Stimulated activated CD4-positive, alpha-beta T cell treated with anti-CD3 and anti-CD28 coated beads, Interleukin-4, amount 100 ng/mL, for 24 hours (primary cell): ENCODE results near the gene MSL1.

ENCODE experiments used
- DNase-seq: peaks from one replicate; pipeline ENCODE4 v3.0.0-alpha.2; 2020

The MSL1 gene

DNA sequence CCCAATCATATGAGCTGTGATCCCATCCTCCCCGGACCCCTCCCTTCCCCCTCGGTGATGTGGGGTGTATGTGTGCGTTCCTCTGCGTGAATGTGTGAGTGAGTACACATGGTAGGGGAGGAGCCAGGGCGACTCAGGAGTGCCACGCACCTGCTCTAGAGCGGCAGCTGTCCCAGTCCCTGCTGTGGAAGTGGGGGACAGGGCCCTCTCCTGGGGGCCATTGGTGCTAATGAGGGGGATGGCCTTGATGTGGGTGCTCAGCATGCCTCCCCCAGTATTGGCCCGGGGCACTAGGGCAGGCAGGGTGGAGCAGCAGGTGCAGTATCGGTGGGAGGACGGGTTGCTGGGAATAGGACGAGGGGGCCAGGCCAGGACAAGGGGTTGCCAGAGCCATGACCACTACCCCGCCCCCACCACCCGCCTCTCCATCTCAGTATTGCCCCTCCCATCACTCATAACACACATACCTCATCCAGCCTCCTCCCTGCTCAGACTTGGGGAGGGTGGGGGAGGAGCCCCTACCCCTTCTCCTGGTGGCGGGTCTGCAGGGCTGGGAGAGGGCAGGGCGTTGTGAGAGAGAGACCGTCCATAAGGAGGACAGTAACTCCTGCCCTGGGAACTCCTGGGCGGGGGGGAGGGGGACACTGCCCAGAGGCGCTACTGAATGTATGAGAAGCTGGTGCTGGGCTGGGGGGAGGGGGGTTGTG is 29.9 kb upstream of the MSL1 start:
- no peak for DNase-seq

- DNase-seq = no peak
Measured at GRCh38 chr17:40092581-40092980, 29.2 kb upstream of the MSL1 start.

- DNase-seq = no peak
Measured at GRCh38 chr17:40093005-40093579, 28.7 kb upstream of the MSL1 start.

DNA sequence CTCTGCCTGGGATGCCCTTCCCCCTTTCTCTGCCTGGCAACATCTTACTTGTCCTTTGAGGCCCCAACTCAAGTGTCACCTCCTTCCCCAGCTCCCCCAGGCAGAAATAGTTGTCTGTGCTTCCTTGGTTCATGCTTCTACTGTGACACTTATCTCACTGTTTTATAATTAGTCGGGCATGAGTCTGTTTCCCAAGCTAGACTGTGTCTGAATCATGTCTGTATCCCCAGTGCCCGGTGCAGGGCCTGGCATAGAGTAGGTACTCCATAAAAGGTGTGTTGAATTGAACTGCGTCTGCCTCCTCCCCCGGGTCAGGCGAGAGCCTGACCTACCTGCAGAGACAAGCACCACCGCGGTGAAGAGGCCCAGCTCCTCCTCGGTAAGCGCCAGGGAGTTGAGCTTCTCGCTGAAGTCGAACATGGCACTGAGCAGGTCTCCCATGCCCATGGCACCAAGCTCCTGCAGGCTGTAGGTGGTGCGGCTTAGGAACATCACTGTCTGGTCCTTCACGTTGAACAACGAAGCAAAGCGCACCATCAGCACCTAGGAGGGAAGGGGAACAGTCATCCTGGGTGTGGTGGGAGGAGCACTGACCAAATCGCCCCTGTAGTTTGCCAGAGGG is 28.1 kb upstream of the MSL1 start:
- DNase-seq = no peak

- DNase-seq = no peak
Measured at GRCh38 chr17:40094874-40095273, 26.9 kb upstream of the MSL1 start.

- DNase-seq = no peak
Measured at GRCh38 chr17:40095351-40095943, 26.3 kb upstream of the MSL1 start.

- peak; percentile 89 for DNase-seq
Measured at GRCh38 chr17:40095944-40096791, 25.6 kb upstream of the MSL1 start.

DNA sequence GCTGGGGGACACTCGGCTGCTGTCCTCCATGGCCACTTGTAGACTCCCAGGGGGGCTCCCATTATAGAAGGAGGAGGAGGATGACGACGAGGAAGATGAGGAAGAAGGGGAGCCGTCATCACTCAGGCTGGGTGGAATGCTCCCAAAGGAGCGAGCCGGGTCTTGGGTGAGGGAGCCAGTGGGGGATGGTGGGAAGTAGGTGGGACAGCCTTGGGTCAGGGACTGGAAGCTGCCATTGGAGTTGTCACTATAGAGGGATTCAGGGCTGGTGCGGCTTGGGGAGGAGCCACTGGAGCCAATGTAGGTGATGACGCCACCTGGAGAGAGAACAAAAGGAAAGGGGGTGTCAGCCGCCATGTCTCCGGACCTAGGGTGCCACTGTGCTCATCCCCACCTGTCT is 24.7 kb upstream of the MSL1 start:
- DNase-seq = no peak

GRCh38 chr17:40097931-40098845 is 23.6 kb upstream of the MSL1 start:
- no peak for DNase-seq

- DNase-seq = peak; percentile 99
Measured at GRCh38 chr17:40098846-40099618, 22.7 kb upstream of the MSL1 start.

DNA sequence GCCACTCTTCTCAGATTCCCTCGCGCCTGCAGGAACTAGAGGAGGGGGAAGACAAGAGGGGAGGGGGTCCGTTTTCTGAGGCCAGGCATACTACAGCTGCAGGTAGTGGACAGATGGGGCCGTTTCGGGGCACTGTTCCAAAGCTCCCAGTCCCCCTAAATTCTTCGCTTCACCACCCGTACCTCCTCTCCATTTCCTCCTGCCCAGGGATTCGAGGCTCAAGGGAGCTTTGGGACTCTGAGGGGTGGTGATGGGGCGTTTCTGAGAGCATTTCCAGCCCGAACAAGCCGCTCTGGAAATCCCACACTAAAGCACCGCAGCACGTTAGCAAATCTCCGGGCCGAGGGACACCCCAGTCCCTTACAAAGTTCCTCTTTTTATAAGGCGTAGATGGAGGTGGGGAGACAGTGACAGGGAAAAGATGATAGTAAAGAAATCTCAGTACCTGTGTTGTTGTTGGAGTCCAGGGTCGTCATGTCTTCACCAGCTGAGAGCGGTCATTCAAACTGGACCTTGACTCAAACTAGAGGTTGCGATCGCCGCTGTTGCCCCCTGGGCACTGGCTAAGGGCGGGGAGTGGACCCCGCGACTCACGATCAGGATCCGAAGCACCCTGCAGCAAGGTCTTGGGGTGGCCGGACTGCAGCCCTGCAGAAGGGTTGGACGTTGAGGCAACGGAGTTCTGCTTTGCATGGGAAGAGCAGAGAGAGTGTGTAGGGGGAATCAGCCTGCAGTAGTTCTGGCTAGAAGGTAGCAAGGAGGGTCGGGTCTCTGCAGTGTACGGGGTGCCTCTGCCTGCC is 22.0 kb upstream of the MSL1 start:
- no peak for DNase-seq

- no peak for DNase-seq
Measured at GRCh38 chr17:40100419-40100668, 21.4 kb upstream of the MSL1 start, which contains the start of gene NR1D1. NR1D1 (minus strand) TSS chr17:40100589; CDS start chr17:40100094, 495 bp downstream.

DNA sequence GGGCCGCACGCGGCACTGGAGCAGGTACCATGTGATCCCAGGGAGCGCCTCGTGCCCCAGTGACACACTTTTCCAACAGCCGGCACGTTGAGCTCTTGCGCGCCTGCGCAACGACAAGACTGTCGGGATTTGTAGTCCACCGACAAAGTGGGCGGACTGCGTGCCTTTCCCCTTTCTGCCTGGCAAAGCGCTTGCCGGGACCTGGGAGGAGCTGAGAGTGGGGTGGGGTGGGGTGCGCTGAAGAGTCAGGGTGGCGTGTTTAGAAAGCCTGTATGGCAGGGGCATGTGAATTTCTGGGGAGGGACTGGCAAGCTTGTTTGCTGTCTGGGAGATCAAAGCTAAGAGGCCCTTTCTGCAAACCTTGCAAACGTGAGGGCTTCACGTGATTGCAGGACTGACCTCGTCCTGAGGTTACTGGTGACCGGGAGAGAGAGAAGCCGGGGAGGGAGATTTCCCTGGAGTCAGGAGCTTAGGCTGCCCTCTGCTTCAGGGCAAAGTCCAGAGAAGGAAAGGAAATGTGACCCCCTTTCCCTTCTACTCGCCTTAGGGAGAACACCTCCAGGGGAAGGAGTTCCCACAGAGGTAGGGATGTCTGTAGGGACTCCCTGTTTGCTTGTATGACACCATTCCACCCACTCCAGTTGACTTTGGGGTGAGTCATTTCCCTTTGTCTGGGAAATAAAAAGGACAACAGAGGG is 21.0 kb upstream of the MSL1 start:
- DNase-seq = peak; percentile 92

- no peak for DNase-seq
Measured at GRCh38 chr17:40101367-40102210, 20.2 kb upstream of the MSL1 start.

DNA sequence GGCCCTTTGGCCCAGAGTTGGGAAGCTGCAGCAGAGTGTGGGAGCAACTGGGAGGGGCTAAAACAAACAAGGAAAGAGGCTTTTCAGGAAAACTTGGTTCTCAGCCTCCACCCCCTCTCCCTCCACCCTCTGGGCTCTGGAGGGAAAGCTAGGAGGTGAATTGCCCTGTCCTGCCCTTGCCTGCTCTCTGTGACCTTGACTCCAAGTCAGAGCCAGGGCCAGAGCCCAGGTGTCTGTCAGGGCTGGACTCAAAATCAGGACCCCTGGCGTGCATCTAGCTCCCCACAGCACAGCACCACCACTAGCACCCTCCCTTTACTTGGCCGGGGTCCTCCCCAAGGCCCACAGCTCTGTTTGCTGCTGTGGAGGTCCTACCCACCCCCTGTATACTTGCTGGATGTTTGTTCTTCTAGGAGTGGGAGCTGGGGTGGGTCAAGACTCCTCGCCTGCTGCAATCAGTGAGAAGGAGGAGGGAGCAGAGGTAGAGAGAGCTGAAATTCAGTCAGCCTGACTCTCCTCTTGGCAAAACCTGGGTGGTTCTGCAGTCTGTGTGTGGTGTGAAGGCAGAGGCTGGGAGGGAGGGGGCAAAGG is 18.6 kb upstream of the MSL1 start:
- DNase-seq = no peak

GRCh38 chr17:40103688-40104087 is 18.1 kb upstream of the MSL1 start:
- DNase-seq = no peak

DNA sequence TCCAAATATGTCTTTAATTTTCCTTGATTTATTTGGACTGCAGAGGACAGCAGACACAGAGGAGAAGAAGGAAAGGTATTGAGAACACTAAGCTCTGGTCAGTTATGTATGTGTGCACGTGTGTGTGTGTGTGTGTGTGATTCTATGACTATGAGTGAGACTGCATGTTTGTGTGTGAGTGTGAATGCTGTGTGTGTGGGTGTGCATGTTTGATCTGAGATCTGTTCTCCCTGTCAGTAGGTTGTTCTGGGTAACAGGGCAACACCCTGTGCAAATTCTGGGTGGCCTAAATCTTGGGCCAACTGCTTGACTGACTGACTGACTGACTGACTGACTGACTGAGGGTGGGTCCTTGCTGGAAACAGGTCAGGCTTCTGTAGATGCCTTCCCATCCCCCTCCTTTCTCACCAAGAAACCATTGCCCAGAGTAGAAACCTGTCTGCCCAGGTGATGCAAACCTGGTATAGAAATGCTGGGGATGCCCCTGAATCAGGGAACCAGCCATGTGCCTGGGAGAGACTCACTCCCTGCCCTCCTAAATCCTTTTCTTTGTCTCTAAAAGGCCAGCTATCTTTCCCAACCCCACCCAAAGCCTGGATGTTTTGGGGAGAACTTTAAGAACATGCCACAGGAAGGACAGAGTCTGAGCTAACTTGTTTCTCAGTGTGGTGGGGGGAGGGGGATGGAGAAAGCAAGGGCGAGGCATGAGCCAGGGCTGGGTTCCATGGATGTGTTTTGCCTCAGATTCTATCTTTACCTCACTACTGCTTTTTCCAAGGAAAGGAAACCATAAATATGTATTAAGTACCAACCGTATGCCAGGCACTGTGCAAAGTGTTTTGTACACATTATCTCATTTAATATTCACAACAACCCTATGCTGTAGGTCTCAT is 16.9 kb upstream of the MSL1 start:
- no peak for DNase-seq
